Suppressor macrophage treated with lipopolysaccharide for 4 hours (primary cell): ENCODE measurements around the gene LRRN4.

ENCODE experiments used
- DNase-seq: peaks from one replicate; pipeline ENCODE4 v3.0.0-alpha.2; 2020

The LRRN4 gene

GRCh38 chr20:6030453-6031080 lies 23.3 kb downstream of the LRRN4 start:
- no peak for DNase-seq

- no peak for DNase-seq
Observed at GRCh38 chr20:6029538-6029937, 24.3 kb downstream of the LRRN4 start.

DNA sequence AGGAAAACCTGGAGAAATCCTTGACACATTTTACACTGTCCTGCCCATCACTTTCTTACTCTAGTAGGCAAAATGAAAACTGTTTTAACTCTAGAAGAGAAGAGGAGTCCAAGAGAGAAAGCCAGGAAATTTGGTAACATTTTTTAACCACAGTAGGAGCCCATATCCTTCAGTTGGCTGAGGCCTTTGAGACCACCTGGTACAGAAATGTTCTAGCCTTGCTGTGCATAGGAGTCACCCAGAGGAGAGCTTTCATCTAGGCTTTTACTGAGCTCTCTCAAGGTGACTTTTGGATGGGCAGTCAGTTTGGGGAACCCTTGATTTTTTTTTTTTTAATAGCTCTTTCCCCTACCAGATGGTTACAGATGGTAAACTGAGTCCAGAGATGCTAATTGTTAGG lies 25.0 kb downstream of the LRRN4 start:
- DNase-seq = no peak

- DNase-seq = peak; percentile 26
Observed at GRCh38 chr20:6026051-6026450, 27.8 kb downstream of the LRRN4 start.

DNA sequence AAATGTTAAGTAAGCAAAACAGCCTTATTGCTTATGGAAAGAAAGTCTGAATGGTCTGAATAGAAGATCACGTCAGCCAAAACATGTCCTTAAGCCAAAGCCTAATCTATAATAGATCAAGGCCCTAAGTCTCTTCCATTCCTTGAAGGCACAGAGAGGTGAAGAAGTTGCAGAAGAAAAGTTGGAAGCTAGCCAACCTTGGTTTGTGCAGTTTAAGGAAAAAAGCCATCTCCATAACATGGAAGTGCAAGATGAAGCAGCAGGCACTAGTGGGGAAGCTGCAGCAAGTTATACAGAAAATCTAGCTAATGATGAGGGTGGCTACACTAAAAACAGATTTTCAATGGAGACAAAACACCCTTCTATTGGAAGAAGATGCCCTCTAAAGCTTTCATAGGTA lies 29.1 kb downstream of the LRRN4 start:
- DNase-seq = peak; percentile 31

- no peak for DNase-seq
Observed at GRCh38 chr20:6017880-6018279, 36.0 kb downstream of the LRRN4 start.

GRCh38 chr20:6017467-6017866 lies 36.4 kb downstream of the LRRN4 start:
- no peak for DNase-seq

DNA sequence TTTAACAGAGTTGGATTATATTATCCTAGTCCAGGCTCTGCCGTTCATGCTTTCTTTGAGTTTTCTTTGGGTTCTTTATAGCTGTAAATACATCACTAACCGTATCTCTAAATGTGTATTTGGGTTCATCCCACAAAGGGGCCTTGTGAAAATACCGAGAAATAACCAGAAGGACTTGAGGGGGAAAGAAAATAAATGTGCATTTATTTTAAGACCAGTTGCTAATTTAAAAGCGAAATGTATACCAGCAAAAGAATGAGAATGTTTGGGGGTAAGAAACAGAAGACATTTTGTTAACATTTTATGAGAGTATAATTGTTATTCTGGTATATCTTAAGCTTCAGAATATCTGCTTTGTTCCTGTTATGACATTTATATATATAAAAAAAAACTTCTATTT lies 38.9 kb downstream of the LRRN4 start:
- DNase-seq = no peak

DNA sequence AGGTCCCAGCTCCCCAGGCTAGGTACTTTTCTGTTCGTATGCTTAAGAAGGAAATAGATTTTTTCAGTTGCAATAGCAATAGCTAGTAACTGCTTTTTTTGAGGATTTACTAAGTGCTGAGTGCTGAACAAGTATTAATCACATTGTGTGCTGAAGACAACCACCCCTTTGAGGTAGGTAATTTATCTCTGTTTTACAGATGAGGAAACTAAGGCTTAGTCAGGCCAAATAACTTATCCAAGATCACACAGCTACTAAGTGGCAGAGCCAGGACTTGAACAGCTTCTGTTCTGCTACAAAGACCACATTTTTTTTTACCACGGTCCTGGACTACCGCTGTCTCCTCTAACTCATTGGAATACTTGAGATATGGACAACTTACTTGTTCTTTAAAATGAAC lies 39.8 kb downstream of the LRRN4 start:
- DNase-seq = no peak

GRCh38 chr20:6012179-6012578 lies 41.7 kb downstream of the LRRN4 start:
- DNase-seq = no peak

GRCh38 chr20:6008254-6008653 lies 45.6 kb downstream of the LRRN4 start:
- DNase-seq = peak; percentile 92

DNA sequence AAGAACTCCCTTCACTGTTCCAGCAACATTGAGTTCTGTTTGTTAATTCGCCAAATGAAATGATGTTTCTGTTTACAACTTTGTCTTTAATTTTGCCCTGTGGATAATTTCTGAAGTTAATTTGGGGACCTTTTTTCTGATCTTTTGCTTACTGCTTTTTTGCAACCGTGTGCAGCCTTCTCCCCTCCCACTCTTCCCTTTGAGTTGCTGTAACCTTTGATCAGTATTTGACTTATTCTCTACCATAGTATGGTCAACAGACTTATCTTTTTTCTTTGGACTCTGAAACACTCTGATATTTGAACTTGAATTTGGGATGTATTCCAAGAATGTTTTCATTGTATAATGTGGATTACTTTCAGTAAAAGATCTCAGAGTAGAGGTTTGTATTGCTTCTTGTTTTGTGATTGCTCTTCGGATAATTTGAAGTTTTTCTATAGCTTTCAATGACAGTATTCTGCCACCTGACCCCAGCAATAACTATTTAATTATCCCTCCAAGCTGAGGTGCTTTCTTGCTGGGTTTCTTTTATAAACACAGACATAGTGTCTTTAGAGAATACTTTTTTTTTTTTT lies 46.2 kb downstream of the LRRN4 start:
- no peak for DNase-seq

DNA sequence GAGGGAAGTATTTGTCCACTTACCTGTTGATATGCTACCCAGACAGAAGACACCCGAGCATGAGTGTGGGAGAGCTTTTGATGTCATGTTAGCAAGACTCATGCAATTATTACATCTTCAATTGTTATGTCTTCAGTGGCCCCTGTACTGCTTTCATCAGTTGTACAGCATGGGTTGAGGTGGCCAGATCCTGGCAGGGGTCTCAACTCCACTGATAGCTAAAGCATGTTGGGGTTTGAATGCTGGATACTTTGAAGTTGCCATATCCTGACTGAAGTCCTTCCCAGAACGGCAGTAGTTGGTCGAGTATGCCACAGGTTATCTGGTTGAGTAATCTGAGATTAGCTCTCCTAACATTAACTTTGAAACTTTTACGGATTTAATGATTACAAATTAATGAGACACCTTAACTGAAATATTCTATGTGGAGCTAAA lies 46.7 kb downstream of the LRRN4 start:
- DNase-seq = peak; percentile 17

- no peak for DNase-seq
Observed at GRCh38 chr20:6006603-6006949, 47.3 kb downstream of the LRRN4 start.

GRCh38 chr20:6000871-6001270 lies 53.0 kb downstream of the LRRN4 start:
- DNase-seq = no peak

- no peak for DNase-seq
Observed at GRCh38 chr20:5999783-6000182, 54.1 kb downstream of the LRRN4 start.

DNA sequence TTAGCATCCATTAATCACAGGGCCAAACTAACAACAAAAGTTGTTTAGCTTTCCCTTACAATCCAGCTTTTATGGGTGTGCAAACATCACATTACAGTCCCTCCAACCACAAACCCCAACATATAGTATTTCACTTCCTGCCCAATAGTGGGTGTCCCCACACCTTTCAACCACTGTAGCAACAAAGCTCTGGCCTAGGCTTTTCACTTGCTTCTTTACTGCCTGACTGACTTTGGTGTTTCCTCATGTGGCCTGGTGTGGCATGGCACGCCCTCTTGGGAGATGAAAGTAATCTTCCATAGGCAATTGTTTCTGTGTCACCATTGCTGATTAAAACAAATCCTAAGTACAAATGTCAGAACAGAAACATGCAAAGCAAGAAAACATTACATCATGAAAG lies 57.1 kb downstream of the LRRN4 start:
- DNase-seq = no peak

- DNase-seq = no peak
Observed at GRCh38 chr20:5991623-5992441, 62.0 kb downstream of the LRRN4 start.

DNA sequence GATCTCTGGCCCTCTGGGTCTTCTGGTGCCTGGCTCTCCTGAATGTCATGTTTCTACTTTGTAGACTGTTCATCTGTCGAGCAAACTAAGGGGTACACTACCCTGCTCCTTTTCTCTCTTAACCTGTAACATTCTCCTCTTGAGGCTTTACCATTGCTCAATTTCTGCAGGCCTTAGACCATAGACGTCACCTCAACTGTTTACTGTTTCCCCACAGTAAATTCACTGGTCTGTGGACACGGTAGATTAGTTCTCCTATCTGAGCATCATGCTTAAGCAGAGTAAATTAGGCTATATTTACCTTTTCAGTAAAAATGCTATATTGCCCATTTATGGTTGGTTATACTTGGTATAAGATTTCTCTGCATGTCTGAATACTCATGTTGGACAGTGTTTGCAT lies 62.9 kb downstream of the LRRN4 start:
- DNase-seq = no peak
